Esophagus muscularis mucosa (tissue), 4 donors: Measurements from ENCODE around the gene MXRA8.

ENCODE experiments used
- EP300 ChIP-seq: sonication (generic); formaldehyde crosslinking; IDR thresholded peaks from one replicate; pipeline ENCODE4 v1.6.1; 2017; ENCODE audit warnings: antibody characterized with exemption
- POLR2A ChIP-seq: fragments of 450-650 bp; IDR thresholded peaks from one replicate; pipeline ENCODE4 v1.6.1; 2017; ENCODE audit warnings: antibody characterized with exemption, moderate library complexity, mild to moderate bottlenecking, low read depth
- POLR2AphosphoS5 ChIP-seq, 2 donors: sonication (generic); formaldehyde crosslinking; IDR thresholded peaks; one replicate each; pipeline ENCODE4 v1.6.1; 2017; ENCODE audit warnings: antibody characterized with exemption in 2 of 2
- TF ChIP-seq, protein P1 (sequence below), 3 experiments: fragments of 200-600 bp in 2 of 3; fragments of 450-650 bp in 1 of 3; sonication (generic) in 2 of 3; IDR thresholded peaks; one replicate each; pipeline ENCODE4 v1.5.1; 2017 to 2019; ENCODE audit warnings: antibody characterized with exemption in 3 of 3, mild to moderate bottlenecking in 2 of 3, moderate library complexity in 1 of 3

DNA sequence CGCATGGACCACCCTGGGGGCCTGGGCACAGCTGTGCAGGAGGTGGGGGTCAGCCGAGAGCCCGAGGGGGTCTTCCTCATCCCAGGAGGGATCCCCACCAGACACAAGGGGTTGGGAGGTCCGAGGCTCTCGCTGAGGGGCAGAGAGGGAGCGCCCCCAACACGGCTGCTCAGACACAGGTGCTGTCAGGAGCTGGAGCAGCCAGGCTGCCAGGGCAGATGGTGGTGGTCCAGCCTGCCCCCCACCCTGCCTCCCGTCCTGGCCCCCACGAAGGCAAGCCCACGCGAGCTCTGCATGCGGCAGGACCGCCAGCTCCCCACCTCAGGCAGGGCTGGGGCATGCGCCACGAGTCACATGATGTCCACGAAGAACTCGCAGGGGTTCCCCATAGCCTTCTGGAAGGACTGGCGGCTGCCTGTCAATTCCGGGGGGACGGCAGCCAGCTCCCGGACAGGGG lies 22.5 kb downstream of the MXRA8 start:
- TF ChIP-seq, protein P1, sequence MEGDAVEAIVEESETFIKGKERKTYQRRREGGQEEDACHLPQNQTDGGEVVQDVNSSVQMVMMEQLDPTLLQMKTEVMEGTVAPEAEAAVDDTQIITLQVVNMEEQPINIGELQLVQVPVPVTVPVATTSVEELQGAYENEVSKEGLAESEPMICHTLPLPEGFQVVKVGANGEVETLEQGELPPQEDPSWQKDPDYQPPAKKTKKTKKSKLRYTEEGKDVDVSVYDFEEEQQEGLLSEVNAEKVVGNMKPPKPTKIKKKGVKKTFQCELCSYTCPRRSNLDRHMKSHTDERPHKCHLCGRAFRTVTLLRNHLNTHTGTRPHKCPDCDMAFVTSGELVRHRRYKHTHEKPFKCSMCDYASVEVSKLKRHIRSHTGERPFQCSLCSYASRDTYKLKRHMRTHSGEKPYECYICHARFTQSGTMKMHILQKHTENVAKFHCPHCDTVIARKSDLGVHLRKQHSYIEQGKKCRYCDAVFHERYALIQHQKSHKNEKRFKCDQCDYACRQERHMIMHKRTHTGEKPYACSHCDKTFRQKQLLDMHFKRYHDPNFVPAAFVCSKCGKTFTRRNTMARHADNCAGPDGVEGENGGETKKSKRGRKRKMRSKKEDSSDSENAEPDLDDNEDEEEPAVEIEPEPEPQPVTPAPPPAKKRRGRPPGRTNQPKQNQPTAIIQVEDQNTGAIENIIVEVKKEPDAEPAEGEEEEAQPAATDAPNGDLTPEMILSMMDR (IDR thresholded peaks at IDR 0.05): no peak
- no peak for TF ChIP-seq POLR2A
- TF ChIP-seq POLR2AphosphoS5 (IDR thresholded peaks at IDR 0.05): no peak
- no peak for TF ChIP-seq EP300
